Left ventricle myocardium inferior (tissue), 1 donor: ENCODE results near the gene DPH6. TPM values are rescaled to one million over a fixed set of nuclear protein-coding genes. Genes with fewer than 3 reads are reported as not detected.

Experiments
- DNase-seq: peaks from one replicate; pipeline ENCODE4 v3.0.0-alpha.2; 2020
- H3K27ac ChIP-seq: fragments of 200-600 bp; replicated peaks from 2 replicates; pipeline ENCODE4 v1.8.0; 2021
- H3K27me3 ChIP-seq: fragments of 200-600 bp; 2 replicates; pipeline ENCODE4 v1.8.0; 2021; ENCODE audit warnings: low read depth
- H3K36me3 ChIP-seq: fragments of 200-600 bp; 2 replicates; pipeline ENCODE4 v1.8.0; 2021
- H3K4me1 ChIP-seq: fragments of 200-600 bp; 2 replicates; pipeline ENCODE4 v1.8.0; 2021
- H3K4me3 ChIP-seq: fragments of 200-600 bp; 2 replicates; pipeline ENCODE4 v1.8.0; 2021; ENCODE audit warnings: mild to moderate bottlenecking, moderate library complexity
- H3K9me3 ChIP-seq: fragments of 200-600 bp; replicated peaks from 2 replicates; pipeline ENCODE4 v1.8.0; 2021
- CTCF ChIP-seq: fragments of 200-600 bp; IDR thresholded peaks from 2 replicates; pipeline ENCODE4 v1.8.0; 2021; ENCODE audit warnings: antibody characterized with exemption, mild to moderate bottlenecking, borderline replicate concordance
- intact Hi-C: fragments of 100-400 bp; cut with micrococcal nuclease; formaldehyde crosslinking; loops from one replicate; pipeline ENCODE4 v1.11.0; 2022
- total RNA-seq: library from RNA; stranded (reverse); fragmentation: NEBNext Ultra II Directional; extraction: Animal tissue kit (Norgen Biotek cat#: 25700); gene quantifications from one replicate; pipeline ENCODE4 v1.2.1, GENCODE V29; 2021
- donor health status: DM: no; HTN: yes; CAD: no; lungs with severe emphysema.

Gene DPH6
- total RNA-seq, 1 donor from 2014 or later = 13.9 TPM

- intact Hi-C loops = no loop called here
- no peak for TF ChIP-seq CTCF
- Histone ChIP-seq H3K36me3 (no peaks in the 10 kb centered on the region), H3K9me3 (no peaks in the 10 kb centered on the region), H3K27ac (no peak overlapping the region), H3K4me3 (no peak overlapping the region), H3K27me3 (no peaks in the 10 kb centered on the region), H3K4me1 (no peaks in the 10 kb centered on the region)
- no peak for DNase-seq
Observed at GRCh38 chr15:35507932-35508638, 37.9 kb downstream of the DPH6 start.

- no peak for DNase-seq
- TF ChIP-seq CTCF = no peak
- Histone ChIP-seq H3K27ac (no peak overlapping the region), H3K27me3 (no peaks in the 10 kb centered on the region), H3K9me3 (no peaks in the 10 kb centered on the region), H3K4me1 (no peaks in the 10 kb centered on the region), H3K36me3 (no peaks in the 10 kb centered on the region), H3K4me3 (no peak overlapping the region)
- intact Hi-C loops = no loop called here
Observed at GRCh38 chr15:35506272-35506870, 39.6 kb downstream of the DPH6 start.

GRCh38 chr15:35505809-35506208 is 40.2 kb downstream of the DPH6 start:
- intact Hi-C loops = no loop called here
- H3K36me3 ChIP-seq = no peaks in the 10 kb centered on the region
- no peaks in the 10 kb centered on the region for H3K9me3 ChIP-seq
- no peaks in the 10 kb centered on the region for H3K27me3 ChIP-seq
- no peak overlapping the region for H3K4me3 ChIP-seq
- no peak overlapping the region for H3K27ac ChIP-seq
- no peak for TF ChIP-seq CTCF
- DNase-seq = no peak
- no peaks in the 10 kb centered on the region for H3K4me1 ChIP-seq

- DNase-seq = no peak
- Histone ChIP-seq H3K4me1 (no peaks in the 10 kb centered on the region), H3K9me3 (no peaks in the 10 kb centered on the region), H3K4me3 (no peak overlapping the region), H3K27me3 (no peaks in the 10 kb centered on the region), H3K36me3 (no peaks in the 10 kb centered on the region), H3K27ac (no peak overlapping the region)
- TF ChIP-seq CTCF = no peak
- intact Hi-C loops = no loop called here
Observed at GRCh38 chr15:35505141-35505540, 40.8 kb downstream of the DPH6 start.

GRCh38 chr15:35499723-35500122 is 46.2 kb downstream of the DPH6 start:
- DNase-seq = no peak
- no peak for TF ChIP-seq CTCF
- intact Hi-C loops = no loop called here
- no peak overlapping the region for H3K27ac ChIP-seq
- H3K4me1 ChIP-seq = peaks cover 9% of the 10 kb centered on the region
- H3K9me3 ChIP-seq = no peaks in the 10 kb centered on the region
- H3K36me3 ChIP-seq = no peaks in the 10 kb centered on the region
- H3K4me3 ChIP-seq = no peak overlapping the region
- H3K27me3 ChIP-seq = no peaks in the 10 kb centered on the region
